HEK293T (cell line): ENCODE data around the gene PCDHGA3.

Experiments used
- ARNT ChIP-seq: fragments of 450-650 bp; IDR thresholded peaks from 2 replicates; pipeline ENCODE4 v1.6.1; 2017; ENCODE audit warnings: mild to moderate bottlenecking
- BHLHE40 ChIP-seq: fragments of 450-650 bp; IDR thresholded peaks from 2 replicates; pipeline ENCODE4 v1.6.1; 2016; ENCODE audit warnings: mild to moderate bottlenecking, moderate library complexity, borderline replicate concordance
- ELF4 ChIP-seq: fragments of 450-650 bp; IDR thresholded peaks from 2 replicates; pipeline ENCODE4 v1.6.1; 2017; ENCODE audit warnings: antibody characterized with exemption
- FOXA1 ChIP-seq: fragments of 450-650 bp; IDR thresholded peaks from 2 replicates; pipeline ENCODE4 v1.6.1; 2016; ENCODE audit warnings: mild to moderate bottlenecking
- FOXM1 ChIP-seq: fragments of 450-650 bp; IDR thresholded peaks from 2 replicates; pipeline ENCODE4 v1.6.1; 2017; ENCODE audit warnings: mild to moderate bottlenecking, borderline replicate concordance
- HDGF ChIP-seq: fragments of 450-650 bp; IDR thresholded peaks from 2 replicates; pipeline ENCODE4 v1.6.1; 2017; ENCODE audit warnings: antibody characterized with exemption, borderline replicate concordance
- L3MBTL2 ChIP-seq: fragments of 450-650 bp; conservative IDR thresholded peaks from 2 replicates; pipeline ENCODE4 v1.6.1; 2016; ENCODE audit warnings: mild to moderate bottlenecking
- LEF1 ChIP-seq: fragments of 450-650 bp; IDR thresholded peaks from 2 replicates; pipeline ENCODE4 v1.6.1; 2017; ENCODE audit warnings: mild to moderate bottlenecking, borderline replicate concordance
- NFRKB ChIP-seq: fragments of 450-650 bp; IDR thresholded peaks from 2 replicates; pipeline ENCODE4 v1.6.1; 2016; ENCODE audit warnings: mild to moderate bottlenecking, moderate library complexity
- SP1 ChIP-seq: fragments of 450-650 bp; IDR thresholded peaks from 2 replicates; pipeline ENCODE4 v1.6.1; 2017
- TARDBP ChIP-seq: fragments of 450-650 bp; IDR thresholded peaks from 2 replicates; pipeline ENCODE4 v1.6.1; 2016
- ZNF384 ChIP-seq: fragments of 450-650 bp; IDR thresholded peaks from 2 replicates; pipeline ENCODE4 v1.6.1; 2016
- TF ChIP-seq, protein P1 (sequence below): fragments of 450-650 bp; IDR thresholded peaks from 2 replicates; pipeline ENCODE4 v1.6.1; 2016

DNA sequence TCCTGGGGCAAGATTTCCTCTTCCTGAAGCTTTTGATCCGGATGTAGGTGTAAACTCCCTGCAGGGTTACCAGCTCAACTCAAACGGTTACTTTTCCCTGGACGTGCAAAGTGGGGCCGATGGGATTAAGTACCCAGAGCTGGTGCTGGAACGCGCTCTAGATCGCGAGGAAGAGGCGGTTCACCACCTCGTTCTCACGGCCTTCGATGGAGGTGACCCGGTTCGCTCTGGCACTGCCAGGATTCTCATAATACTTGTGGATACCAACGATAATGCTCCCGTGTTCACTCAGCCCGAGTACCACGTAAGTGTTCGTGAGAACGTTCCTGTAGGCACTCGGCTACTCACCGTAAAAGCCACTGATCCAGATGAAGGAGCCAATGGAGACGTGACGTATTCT, 12.0 kb downstream of the PCDHGA3 start:
- TF ChIP-seq FOXA1, result no peak
- no peak for TF ChIP-seq HDGF
- no peak for TF ChIP-seq ELF4
- no peak for TF ChIP-seq ARNT
- no peak for TF ChIP-seq SP1
- TF ChIP-seq, protein P1, sequence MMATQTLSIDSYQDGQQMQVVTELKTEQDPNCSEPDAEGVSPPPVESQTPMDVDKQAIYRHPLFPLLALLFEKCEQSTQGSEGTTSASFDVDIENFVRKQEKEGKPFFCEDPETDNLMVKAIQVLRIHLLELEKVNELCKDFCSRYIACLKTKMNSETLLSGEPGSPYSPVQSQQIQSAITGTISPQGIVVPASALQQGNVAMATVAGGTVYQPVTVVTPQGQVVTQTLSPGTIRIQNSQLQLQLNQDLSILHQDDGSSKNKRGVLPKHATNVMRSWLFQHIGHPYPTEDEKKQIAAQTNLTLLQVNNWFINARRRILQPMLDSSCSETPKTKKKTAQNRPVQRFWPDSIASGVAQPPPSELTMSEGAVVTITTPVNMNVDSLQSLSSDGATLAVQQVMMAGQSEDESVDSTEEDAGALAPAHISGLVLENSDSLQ, result no peak
- TF ChIP-seq ZNF384, result no peak
- no peak for TF ChIP-seq NFRKB
- TF ChIP-seq BHLHE40, result no peak
- no peak for TF ChIP-seq L3MBTL2
- TF ChIP-seq TARDBP, result no peak
- TF ChIP-seq FOXM1, result no peak
- no peak for TF ChIP-seq LEF1
